Parathyroid adenoma (tissue), 2 donors: ENCODE measurements around the gene LMBR1.

Source experiments
- H2AFZ ChIP-seq: fragments of 300-600 bp; sonication (generic); one replicate; pipeline ENCODE4 v1.7.0; 2017; ENCODE audit warnings: antibody characterized with exemption, mild to moderate bottlenecking
- H3K27ac ChIP-seq: fragments of 300-600 bp; sonication (generic); one replicate; pipeline ENCODE4 v1.7.0; 2017
- H3K27me3 ChIP-seq: fragments of 300-600 bp; sonication (generic); one replicate; pipeline ENCODE4 v1.7.0; 2017; ENCODE audit warnings: low read length; ENCODE audit not compliant: control insufficient read depth, insufficient read depth
- H3K36me3 ChIP-seq: fragments of 300-600 bp; sonication (generic); one replicate; pipeline ENCODE4 v1.7.0; 2017; ENCODE audit warnings: low read length; ENCODE audit not compliant: control insufficient read depth, insufficient read depth
- H3K4me1 ChIP-seq: fragments of 300-600 bp; sonication (generic); one replicate; pipeline ENCODE4 v1.7.0; 2017; ENCODE audit warnings: control low read depth
- H3K4me2 ChIP-seq: fragments of 300-600 bp; sonication (generic); one replicate; pipeline ENCODE4 v1.7.0; 2017; ENCODE audit warnings: low read length
- H3K4me3 ChIP-seq: fragments of 300-600 bp; sonication (generic); one replicate; pipeline ENCODE4 v1.7.0; 2017; ENCODE audit warnings: low read depth, low read length
- H3K79me2 ChIP-seq: fragments of 300-600 bp; sonication (generic); one replicate; pipeline ENCODE4 v1.7.0; 2017; ENCODE audit warnings: control low read depth
- H3K9ac ChIP-seq: fragments of 300-600 bp; sonication (generic); one replicate; pipeline ENCODE4 v1.7.0; 2017; ENCODE audit warnings: mild to moderate bottlenecking
- H3K9me3 ChIP-seq: fragments of 300-600 bp; sonication (generic); one replicate; pipeline ENCODE4 v1.7.0; 2017; ENCODE audit warnings: low read length; ENCODE audit not compliant: control insufficient read depth
- CTCF ChIP-seq: fragments of 300-600 bp; sonication (generic); IDR thresholded peaks from one replicate; pipeline ENCODE4 v1.7.0; 2017; ENCODE audit warnings: antibody characterized with exemption, mild to moderate bottlenecking
- donor health status: primary hyperparathyroidism.

The LMBR1 gene

GRCh38 chr7:156628562-156628961, 264.4 kb downstream of the LMBR1 start:
- Histone ChIP-seq H2AFZ (no peak overlapping the region), H3K36me3 (no peaks in the 10 kb centered on the region), H3K4me2 (no peak overlapping the region), H3K4me1 (no peaks in the 10 kb centered on the region), H3K9ac (no peak overlapping the region), H3K9me3 (no peaks in the 10 kb centered on the region), H3K27ac (no peak overlapping the region), H3K79me2 (no peaks in the 10 kb centered on the region), H3K27me3 (no peaks in the 10 kb centered on the region), H3K4me3 (no peak overlapping the region)
- TF ChIP-seq CTCF: no peak
